Karpas-422 (cell line): ENCODE data around the gene TMEM256. TPM values are rescaled to one million over a fixed set of nuclear protein-coding genes. Genes with fewer than 3 reads are reported as not detected.

Experiments used
- DNase-seq: peaks from one replicate; pipeline ENCODE4 v3.0.0-alpha.2; 2015
- H2AFZ ChIP-seq: fragments of 200-600 bp; sonication (generic); 2 replicates; pipeline ENCODE4 v1.6.1; 2014; ENCODE audit warnings: antibody characterized with exemption, low read length, mixed read lengths
- H3K27ac ChIP-seq: fragments of 200-600 bp; sonication (generic); 2 replicates; pipeline ENCODE4 v1.5.1; 2014; ENCODE audit warnings: mild to moderate bottlenecking, low read length, moderate library complexity
- H3K27me3 ChIP-seq: fragments of 200-600 bp; sonication (generic); 2 replicates; pipeline ENCODE4 v1.6.1; 2014; ENCODE audit warnings: low read length, mixed read lengths
- H3K36me3 ChIP-seq: fragments of 200-600 bp; sonication (generic); 2 replicates; pipeline ENCODE4 v1.6.1; 2014; ENCODE audit warnings: low read length, mixed read lengths; ENCODE audit not compliant: insufficient read depth
- H3K4me1 ChIP-seq: fragments of 200-600 bp; sonication (generic); 2 replicates; pipeline ENCODE4 v1.6.1; 2014; ENCODE audit warnings: mild to moderate bottlenecking, low read length, mixed read lengths
- H3K4me2 ChIP-seq: fragments of 200-600 bp; sonication (generic); 2 replicates; pipeline ENCODE4 v1.6.1; 2014; ENCODE audit warnings: low read length, low read depth, mild to moderate bottlenecking; ENCODE audit not compliant: poor library complexity, severe bottlenecking
- H3K4me3 ChIP-seq: fragments of 200-600 bp; sonication (generic); 2 replicates; pipeline ENCODE4 v1.5.1; 2014; ENCODE audit warnings: mild to moderate bottlenecking, antibody characterized with exemption, low read length, mixed read lengths
- H3K79me2 ChIP-seq: fragments of 200-600 bp; sonication (generic); 2 replicates; pipeline ENCODE4 v1.6.1; 2014; ENCODE audit warnings: mild to moderate bottlenecking, low read length, mixed read lengths
- H3K9ac ChIP-seq: fragments of 200-600 bp; sonication (generic); 2 replicates; pipeline ENCODE4 v1.6.0; 2014; ENCODE audit warnings: low read length
- H3K9me2 ChIP-seq: fragments of 200-600 bp; sonication (generic), shearing (Covaris generic); replicated peaks from 2 replicates; pipeline ENCODE4 v1.6.0; 2014; ENCODE audit warnings: mild to moderate bottlenecking, low read length, moderate library complexity; ENCODE audit not compliant: insufficient read depth
- H3K9me3 ChIP-seq: fragments of 300-700, 200-600 bp; sonication (generic); 2 replicates; pipeline ENCODE4 v1.6.1; 2014; ENCODE audit warnings: low read length, mixed read lengths
- H4K20me1 ChIP-seq: fragments of 200-600 bp; sonication (generic); 2 replicates; pipeline ENCODE4 v1.6.1; 2014; ENCODE audit warnings: mild to moderate bottlenecking, antibody characterized with exemption, low read length, low read depth; ENCODE audit not compliant: insufficient read depth
- total RNA-seq: library from RNA; depleted of rRNA; stranded (reverse); fragments of >200 nt; shearing (Covaris generic); gene quantifications from 2 replicates; pipeline ENCODE4 v1.2.3, GENCODE V29; 2014; ENCODE audit warnings: low replicate concordance

Gene TMEM256
- total RNA-seq, 1 experiment from 2014 or later: 330 TPM

DNA sequence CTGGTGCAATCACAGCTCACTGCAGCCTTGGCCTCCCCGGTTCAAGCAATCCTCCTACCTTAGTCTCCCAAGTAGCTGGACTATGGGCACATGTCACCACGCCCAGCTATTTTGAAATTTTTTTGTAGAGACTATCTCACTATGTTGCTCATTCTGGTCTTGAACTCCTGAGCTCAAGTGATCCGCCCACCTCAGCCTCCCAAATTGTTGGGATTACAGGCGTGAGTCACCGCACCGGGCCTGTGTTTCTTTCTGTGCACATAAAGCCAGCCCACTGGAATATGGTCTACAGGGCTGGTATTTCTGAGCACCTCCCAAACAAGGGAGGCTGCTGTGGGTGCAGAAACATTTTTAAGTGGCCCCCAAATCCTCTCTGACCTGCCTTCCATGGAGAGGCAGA is 40.6 kb downstream of the TMEM256 start:
- Histone ChIP-seq H3K9me2 (no peaks in the 10 kb centered on the region), H3K27ac (no peak overlapping the region), H3K36me3 (no peaks in the 10 kb centered on the region), H3K4me2 (no peak overlapping the region), H3K9ac (no peak overlapping the region), H2AFZ (no peak overlapping the region), H3K79me2 (no peaks in the 10 kb centered on the region), H3K4me3 (no peak overlapping the region), H3K9me3 (no peaks in the 10 kb centered on the region), H4K20me1 (no peaks in the 10 kb centered on the region), H3K27me3 (no peaks in the 10 kb centered on the region), H3K4me1 (no peaks in the 10 kb centered on the region)
- no peak for DNase-seq

DNA sequence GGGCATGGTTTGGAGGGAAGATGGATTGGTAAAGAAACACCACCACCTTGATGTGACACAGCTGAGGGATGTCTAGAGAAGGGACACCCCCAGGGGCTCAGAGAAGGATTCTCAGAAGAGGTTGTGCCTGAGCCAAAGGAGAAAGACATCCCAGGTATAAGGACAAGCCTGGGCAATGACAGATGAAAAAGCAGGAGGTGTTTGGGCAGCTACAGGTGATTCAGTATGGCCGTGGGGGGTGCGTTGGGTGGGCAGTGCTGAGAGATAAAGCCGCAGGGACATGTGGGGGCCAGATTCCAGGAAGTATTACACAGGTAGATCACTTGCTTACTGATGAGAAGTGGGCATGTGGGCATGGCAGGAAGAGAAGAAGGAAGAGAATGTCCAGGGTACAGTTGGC is 42.0 kb downstream of the TMEM256 start:
- H3K27me3 ChIP-seq: no peaks in the 10 kb centered on the region
- H4K20me1 ChIP-seq: no peaks in the 10 kb centered on the region
- H3K9ac ChIP-seq: no peak overlapping the region
- no peak overlapping the region for H3K4me2 ChIP-seq
- no peaks in the 10 kb centered on the region for H3K36me3 ChIP-seq
- H3K27ac ChIP-seq: no peak overlapping the region
- no peaks in the 10 kb centered on the region for H3K4me1 ChIP-seq
- H3K9me3 ChIP-seq: no peaks in the 10 kb centered on the region
- H3K9me2 ChIP-seq: no peaks in the 10 kb centered on the region
- DNase-seq: no peak
- H3K4me3 ChIP-seq: no peak overlapping the region
- no peaks in the 10 kb centered on the region for H3K79me2 ChIP-seq
- H2AFZ ChIP-seq: no peak overlapping the region

DNA sequence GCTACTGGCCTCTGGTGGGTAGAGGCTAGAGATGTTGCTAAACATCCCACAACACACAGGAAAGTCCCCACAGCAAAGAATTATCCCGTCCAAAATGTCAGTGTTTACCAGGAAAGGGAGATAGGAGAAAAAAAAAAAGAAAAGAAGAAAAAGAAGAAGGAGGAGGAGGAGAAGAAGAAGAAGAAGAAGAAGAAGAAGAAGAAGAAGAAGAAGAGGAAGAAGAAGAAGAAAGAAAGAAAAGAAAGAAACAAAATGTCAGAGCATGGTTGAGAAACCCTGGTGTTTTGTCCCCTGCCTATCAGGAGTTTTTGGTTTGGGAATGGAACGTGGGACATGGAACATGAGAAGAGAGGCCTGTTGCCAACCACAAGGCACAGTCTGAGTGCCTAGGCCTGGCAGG is 46.5 kb downstream of the TMEM256 start:
- H3K9me2 ChIP-seq: no peaks in the 10 kb centered on the region
- H3K79me2 ChIP-seq: no peaks in the 10 kb centered on the region
- H2AFZ ChIP-seq: no peak overlapping the region
- H3K27ac ChIP-seq: no peak overlapping the region
- no peaks in the 10 kb centered on the region for H4K20me1 ChIP-seq
- no peak overlapping the region for H3K9ac ChIP-seq
- no peak for DNase-seq
- no peaks in the 10 kb centered on the region for H3K27me3 ChIP-seq
- no peak overlapping the region for H3K4me2 ChIP-seq
- H3K4me3 ChIP-seq: no peak overlapping the region
- no peaks in the 10 kb centered on the region for H3K36me3 ChIP-seq
- peaks cover 16% of the 10 kb centered on the region for H3K4me1 ChIP-seq
- no peaks in the 10 kb centered on the region for H3K9me3 ChIP-seq

DNA sequence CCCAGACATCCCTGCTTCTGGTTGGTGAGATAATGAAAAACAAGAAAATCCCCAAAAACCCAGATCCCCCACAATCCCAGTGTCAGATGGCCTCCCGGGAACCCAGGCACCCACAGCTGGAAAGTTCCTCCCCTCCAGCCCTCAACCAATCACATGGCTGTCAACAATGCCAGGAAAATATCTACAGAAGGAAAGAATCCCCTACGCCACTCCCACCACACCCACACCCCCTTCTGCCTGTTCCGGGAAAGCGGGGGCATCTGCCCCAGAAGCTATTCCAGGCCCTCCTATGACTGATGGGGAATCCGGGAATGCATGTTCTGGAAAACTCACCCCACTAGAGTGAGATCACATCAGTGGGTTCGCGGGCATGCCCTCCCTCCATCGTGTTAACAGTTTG is 47.1 kb downstream of the TMEM256 start:
- no peaks in the 10 kb centered on the region for H3K9me3 ChIP-seq
- no peak overlapping the region for H2AFZ ChIP-seq
- no peak overlapping the region for H3K4me3 ChIP-seq
- peaks cover 20% of the 10 kb centered on the region for H3K4me1 ChIP-seq
- no peak overlapping the region for H3K27ac ChIP-seq
- H3K36me3 ChIP-seq: no peaks in the 10 kb centered on the region
- H4K20me1 ChIP-seq: no peaks in the 10 kb centered on the region
- H3K4me2 ChIP-seq: no peak overlapping the region
- H3K27me3 ChIP-seq: no peaks in the 10 kb centered on the region
- no peaks in the 10 kb centered on the region for H3K79me2 ChIP-seq
- no peaks in the 10 kb centered on the region for H3K9me2 ChIP-seq
- no peak for DNase-seq
- H3K9ac ChIP-seq: no peak overlapping the region

DNA sequence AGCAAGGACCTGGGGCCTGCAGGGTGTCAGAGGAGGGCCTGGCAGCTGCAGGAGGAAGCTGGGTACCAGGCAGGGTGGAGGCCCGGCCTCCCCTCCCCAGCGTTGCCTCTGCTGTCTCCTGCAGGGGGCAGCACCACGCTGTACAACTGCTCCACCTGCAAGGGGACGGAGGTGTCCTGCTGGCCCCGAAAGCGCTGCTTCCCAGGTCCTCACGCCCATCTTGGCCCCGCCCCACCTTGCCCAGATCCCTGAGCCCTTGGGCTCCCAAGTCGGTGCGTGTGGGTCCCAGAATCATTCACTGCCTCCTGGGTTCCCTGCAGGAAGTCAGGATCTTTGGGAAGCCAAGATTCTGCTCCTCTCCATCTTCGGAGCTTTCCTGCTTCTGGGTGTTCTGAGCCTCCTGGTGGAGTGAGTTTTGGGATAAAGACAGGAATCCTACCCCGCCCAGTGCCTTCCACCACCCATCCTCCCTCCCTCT is 47.8 kb downstream of the TMEM256 start:
- Histone ChIP-seq H3K79me2 (no peaks in the 10 kb centered on the region), H2AFZ (no peak overlapping the region), H4K20me1 (no peaks in the 10 kb centered on the region), H3K27me3 (no peaks in the 10 kb centered on the region), H3K4me3 (no peak overlapping the region), H3K9ac (no peak overlapping the region), H3K9me2 (no peaks in the 10 kb centered on the region), H3K4me2 (no peak overlapping the region), H3K27ac (no peak overlapping the region), H3K4me1 (peaks cover 23% of the 10 kb centered on the region), H3K9me3 (no peaks in the 10 kb centered on the region), H3K36me3 (no peaks in the 10 kb centered on the region)
- peak; percentile 94 for DNase-seq

DNA sequence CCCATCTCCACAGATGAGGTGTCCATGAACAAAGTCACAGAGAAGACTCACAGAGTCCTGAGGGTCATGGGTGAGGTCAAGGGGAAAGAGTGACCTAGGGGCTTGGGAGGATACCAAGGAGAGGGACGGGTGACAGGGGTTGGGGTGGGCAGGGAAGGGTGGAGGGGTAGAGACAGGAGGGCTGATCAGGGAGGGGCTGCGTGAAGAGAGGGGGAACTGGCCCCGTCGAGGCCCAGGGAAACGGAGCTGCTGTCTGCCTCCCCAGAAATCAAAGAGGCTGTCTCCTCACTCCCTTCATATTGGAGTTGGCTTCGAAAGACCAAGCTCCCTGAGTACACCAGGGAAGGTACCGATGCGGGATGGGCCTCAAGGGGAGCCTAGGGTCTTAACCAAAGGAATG is 48.3 kb downstream of the TMEM256 start:
- no peaks in the 10 kb centered on the region for H3K79me2 ChIP-seq
- no peaks in the 10 kb centered on the region for H3K36me3 ChIP-seq
- no peak overlapping the region for H2AFZ ChIP-seq
- no peak for DNase-seq
- peaks cover 28% of the 10 kb centered on the region for H3K4me1 ChIP-seq
- H3K9ac ChIP-seq: no peak overlapping the region
- H3K9me3 ChIP-seq: no peaks in the 10 kb centered on the region
- no peak overlapping the region for H3K27ac ChIP-seq
- no peak overlapping the region for H3K4me2 ChIP-seq
- H4K20me1 ChIP-seq: no peaks in the 10 kb centered on the region
- H3K27me3 ChIP-seq: no peaks in the 10 kb centered on the region
- no peaks in the 10 kb centered on the region for H3K9me2 ChIP-seq
- H3K4me3 ChIP-seq: no peak overlapping the region

DNA sequence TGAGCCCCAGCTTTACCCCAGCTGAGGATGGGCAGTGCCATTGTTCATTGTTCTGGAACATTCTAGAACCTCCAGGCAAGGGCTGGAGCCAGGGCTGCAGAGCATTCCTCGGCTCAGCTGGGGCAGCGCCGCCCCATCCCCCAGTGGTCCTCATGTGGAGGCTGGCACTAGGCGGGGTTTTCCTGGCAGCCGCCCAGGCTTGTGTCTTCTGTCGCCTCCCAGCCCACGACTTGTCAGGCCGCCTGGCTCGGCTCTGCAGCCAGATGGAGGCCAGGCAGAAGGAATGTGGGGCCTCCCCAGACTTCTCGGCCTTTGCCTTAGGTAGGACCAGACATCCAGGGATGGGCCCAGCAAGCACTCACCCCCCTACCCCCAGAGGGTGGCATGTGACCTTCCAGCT is 48.8 kb downstream of the TMEM256 start, which contains the start of gene TMEM95:
TSS of gene TMEM95 (plus strand) at position 104 of the 400 bp plus-strand sequence. CDS start at position 153, 49 bp downstream.
- no peaks in the 10 kb centered on the region for H4K20me1 ChIP-seq
- H3K4me2 ChIP-seq: no peak within 1 kb of the TSS
- no peak within 1 kb of the TSS for H3K4me3 ChIP-seq
- no peaks in the 10 kb centered on the region for H3K9me2 ChIP-seq
- no peaks in the 10 kb centered on the region for H3K27me3 ChIP-seq
- no peaks in the 10 kb centered on the region for H3K79me2 ChIP-seq
- H3K27ac ChIP-seq: no peak within 1 kb of the TSS
- H3K4me1 ChIP-seq: peaks cover 32% of the 10 kb centered on the region
- H2AFZ ChIP-seq: no peak within 1 kb of the TSS
- peak within 1 kb of the TSS; percentile 9; the same call in 1 of the 2 replicates for H3K9ac ChIP-seq
- no peaks in the 10 kb centered on the region for H3K36me3 ChIP-seq
- no peaks in the 10 kb centered on the region for H3K9me3 ChIP-seq
- peak; percentile 54 for DNase-seq

DNA sequence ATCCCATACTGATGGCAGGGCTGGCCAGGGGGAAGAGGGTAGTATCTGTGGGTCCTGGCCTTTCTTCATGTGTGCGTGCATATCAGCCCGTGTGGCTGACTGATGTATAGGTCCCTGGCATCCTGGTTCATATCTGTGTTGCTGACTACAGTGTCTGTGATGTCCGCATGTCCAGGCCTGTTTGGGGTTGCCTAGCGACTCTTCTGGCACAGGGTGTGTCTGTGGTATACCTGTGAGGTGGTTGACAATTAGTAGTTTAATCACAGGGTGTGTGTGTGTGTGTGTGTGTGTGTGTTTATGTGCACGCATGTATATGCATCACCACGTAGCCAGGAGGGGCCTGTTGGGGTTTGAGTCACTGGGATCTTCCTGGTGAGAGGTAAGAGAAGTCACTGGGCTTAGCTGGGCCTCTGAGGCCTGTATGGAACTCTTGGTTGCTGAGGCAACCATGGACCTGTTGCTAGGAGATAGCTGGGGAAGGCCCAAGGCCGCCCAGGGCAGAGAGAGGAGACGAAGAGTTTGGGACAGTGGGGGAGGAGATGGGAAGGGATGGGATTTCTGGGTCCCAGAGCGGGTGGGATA is 49.5 kb downstream of the TMEM256 start:
- Histone ChIP-seq H3K36me3 (no peaks in the 10 kb centered on the region), H3K79me2 (no peaks in the 10 kb centered on the region), H3K9me3 (no peaks in the 10 kb centered on the region), H3K4me3 (no peak overlapping the region), H3K9ac (0 out of 2 replicates have a peak overlapping the region, but pooled peaks have one; percentile 9), H3K27me3 (no peaks in the 10 kb centered on the region), H3K27ac (no peak overlapping the region), H2AFZ (no peak overlapping the region), H3K4me2 (no peak overlapping the region), H3K4me1 (peaks cover 36% of the 10 kb centered on the region), H4K20me1 (no peaks in the 10 kb centered on the region), H3K9me2 (no peaks in the 10 kb centered on the region)
- peak; percentile 48 for DNase-seq
